ENCODE results near the gene RNASEH2B.

The RNASEH2B gene

DNA sequence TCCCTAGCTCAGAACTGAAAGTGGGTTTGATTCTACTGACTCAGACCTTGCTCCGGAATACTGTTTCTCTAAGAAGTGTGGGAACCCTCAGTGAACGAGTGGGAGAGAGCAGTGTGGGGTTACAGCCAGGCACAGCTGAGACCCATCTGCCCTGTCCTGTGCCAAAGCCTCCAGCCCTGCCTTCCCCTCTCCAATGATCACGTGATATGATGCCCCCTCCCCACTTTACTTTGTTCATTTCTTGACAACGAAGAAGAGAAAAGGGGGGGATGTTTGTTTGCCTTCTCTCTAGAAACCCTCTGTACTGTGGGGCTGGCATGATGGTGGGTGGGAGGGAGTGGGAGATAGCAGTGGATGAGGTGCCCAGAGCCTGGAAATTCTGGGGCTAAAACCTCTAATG, 96.0 kb downstream of the RNASEH2B start:
- in situ Hi-C loops (cut with MboI; ENCODE audit: low pct_unique_long_range_greater_than_20kb, low sequenced_read_pairs): no loop called here
- no peak for DNase-seq

All from KBM-7 (cell line).